Testis (tissue), 3 donors: ENCODE results near the gene C22orf23. TPM values are rescaled to one million over a fixed set of nuclear protein-coding genes. Genes with fewer than 3 reads are reported as not detected.
A peak's percentile ranks its signal among the peaks of the same experiment; 100 is the strongest.

Source experiments
- DNase-seq: peaks from one replicate; pipeline ENCODE4 v3.0.0-alpha.2; 2019
- H3K27ac ChIP-seq, 2 donors: fragments of 200-600 bp; sonication (generic); one replicate each; pipeline ENCODE4 v1.5.1; 2019
- H3K27me3 ChIP-seq: fragments of 200-600 bp; sonication (generic); one replicate; pipeline ENCODE4 v1.5.1; 2019
- H3K36me3 ChIP-seq: fragments of 200-600 bp; sonication (generic); one replicate; pipeline ENCODE4 v1.5.1; 2017; ENCODE audit warnings: low read depth; ENCODE audit errors: missing control alignments
- H3K4me1 ChIP-seq: fragments of 200-600 bp; sonication (generic); one replicate; pipeline ENCODE4 v1.5.1; 2019
- H3K4me3 ChIP-seq, 2 donors: fragments of 200-600 bp; sonication (generic); one replicate each; pipeline ENCODE4 v1.5.1; 2017 to 2019
- H3K9me3 ChIP-seq: fragments of 200-600 bp; sonication (generic); one replicate; pipeline ENCODE4 v1.5.1; 2017
- CTCF ChIP-seq, 3 experiments: fragments of 450-650 bp in 2 of 3; fragments of 200-600 bp in 1 of 3; sonication (generic) in 1 of 3; IDR thresholded peaks; one replicate each; pipeline ENCODE4 v1.5.1; 2016 to 2019; ENCODE audit warnings: antibody characterized with exemption in 3 of 3, mild to moderate bottlenecking in 2 of 3, moderate library complexity in 1 of 3
- POLR2A ChIP-seq: fragments of 450-650 bp; IDR thresholded peaks from one replicate; pipeline ENCODE4 v1.6.1; 2017; ENCODE audit warnings: antibody characterized with exemption, mild to moderate bottlenecking, moderate library complexity
- WGBS, 2 donors: methylation state at CpG; one replicate each; pipeline ENCODE4 v1.1.5; 2018; 5-methylcytosine and 5-hydroxymethylcytosine counted together
- intact Hi-C: fragments of 100-400 bp; cut with DNase I; formaldehyde crosslinking; loops from one replicate; pipeline ENCODE4 v1.15.1; 2023; ENCODE audit warnings: low total_unique reads
- polyA plus RNA-seq: library from polyadenylated mRNA; stranded (reverse); fragments of 350-450 nt; fragmentation: Illumina TruSeq; extraction: RNeasy Lipid Tissue Mini Kit (QIAGEN cat#74804); gene quantifications from one replicate; pipeline ENCODE4 v1.2.3, GENCODE V29; 2014; ENCODE audit warnings: low read depth, low replicate concordance; ENCODE audit not compliant: insufficient read depth
- total RNA-seq, 2 donors: library from RNA; depleted of rRNA; stranded (reverse); fragments of >200 nt; gene quantifications; one replicate each; pipeline ENCODE4 v1.2.3, GENCODE V29; 2016

The C22orf23 gene
- total and polyA plus RNA-seq, 3 donors from 2014 or later, result 50.9 to 241 (median 70.9) TPM

GRCh38 chr22:37943825-37944198, 9.6 kb downstream of the C22orf23 start:
- Histone ChIP-seq H3K36me3 (no peaks in the 10 kb centered on the region), H3K4me1 (no peaks in the 10 kb centered on the region), H3K4me3 (no peak overlapping the region), H3K27ac (no peak overlapping the region), H3K27me3 (no peaks in the 10 kb centered on the region), H3K9me3 (no peaks in the 10 kb centered on the region)
- no peak for DNase-seq
- 90 to 95% methylated on average over 7 of the region's 7 CpGs for WGBS, 2 donors
- intact Hi-C loops, result no loop called here
- TF ChIP-seq CTCF (IDR thresholded peaks at IDR 0.05), result no peak
- no peak for TF ChIP-seq POLR2A

- no peak overlapping the region for H3K27ac ChIP-seq
- H3K4me1 ChIP-seq, result no peaks in the 10 kb centered on the region
- no peaks in the 10 kb centered on the region for H3K27me3 ChIP-seq
- WGBS, 2 donors, result 90 to 93% methylated on average over 12 of the region's 12 CpGs
- no peaks in the 10 kb centered on the region for H3K36me3 ChIP-seq
- H3K4me3 ChIP-seq, result no peak overlapping the region
- H3K9me3 ChIP-seq, result no peaks in the 10 kb centered on the region
- DNase-seq, result no peak
- intact Hi-C loops, result no loop called here
- TF ChIP-seq CTCF (IDR thresholded peaks at IDR 0.05) (no peak), POLR2A (no peak)
Observed at GRCh38 chr22:37943136-37943824, 10.1 kb downstream of the C22orf23 start.

- Histone ChIP-seq H3K4me1 (no peaks in the 10 kb centered on the region), H3K27me3 (no peaks in the 10 kb centered on the region), H3K4me3 (no peak overlapping the region), H3K9me3 (no peaks in the 10 kb centered on the region), H3K36me3 (no peaks in the 10 kb centered on the region), H3K27ac (no peak overlapping the region)
- 92 to 98% methylated on average over 7 to 8 of the region's 8 CpGs for WGBS, 2 donors
- intact Hi-C loops, result no loop called here
- DNase-seq, result no peak
- TF ChIP-seq CTCF (IDR thresholded peaks at IDR 0.05) (no peak), POLR2A (no peak)
Observed at GRCh38 chr22:37942133-37942532, 11.3 kb downstream of the C22orf23 start.

- no peak overlapping the region for H3K27ac ChIP-seq
Observed at GRCh38 chr22:37940698-37941376, 12.6 kb downstream of the C22orf23 start.

More at GRCh38 chr22:37940698-37941376, 12.6 kb downstream of the C22orf23 start:
- Histone ChIP-seq H3K4me3 (no peak overlapping the region), H3K27me3 (no peaks in the 10 kb centered on the region), H3K36me3 (no peaks in the 10 kb centered on the region), H3K4me1 (no peaks in the 10 kb centered on the region), H3K9me3 (no peaks in the 10 kb centered on the region)
- 81 to 88% methylated on average over 8 to 12 of the region's 12 CpGs for WGBS, 2 donors
- DNase-seq, result peak; percentile 25
- intact Hi-C loops, result no loop called here
- no peak for TF ChIP-seq POLR2A
- no peak for TF ChIP-seq CTCF (IDR thresholded peaks at IDR 0.05)
